Smooth muscle cell (in vitro differentiated cells): ENCODE data around the gene PPP1R7. TPM values are rescaled to one million over a fixed set of nuclear protein-coding genes. Genes with fewer than 3 reads are reported as not detected.

Experiments
- DNase-seq: peaks from one replicate; lab custom pipeline; 2025; ENCODE audit not compliant: unreplicated experiment; lab: John Stamatoyannopoulos, UW
- H2AFZ ChIP-seq: fragments of 200-600 bp; sonication (generic); 2 replicates; pipeline ENCODE4 v1.6.0; 2016; ENCODE audit warnings: antibody characterized with exemption, low read depth, mild to moderate bottlenecking
- H3F3A ChIP-seq: fragments of 200-600 bp; sonication (generic); 2 replicates; pipeline ENCODE4 v1.6.0; 2017; ENCODE audit warnings: antibody characterized with exemption, low read depth
- H3K27ac ChIP-seq: fragments of 200-600 bp; sonication (generic); 2 replicates; pipeline ENCODE4 v1.5.1; 2016; ENCODE audit warnings: low read depth, mild to moderate bottlenecking
- H3K27me3 ChIP-seq: fragments of 200-600 bp; sonication (generic); 2 replicates; pipeline ENCODE4 v1.6.1; 2016; ENCODE audit warnings: low read depth, mild to moderate bottlenecking
- H3K36me3 ChIP-seq: fragments of 200-600 bp; sonication (generic); 2 replicates; pipeline ENCODE4 v1.5.1; 2016; ENCODE audit warnings: low read depth
- H3K4me1 ChIP-seq: fragments of 200-600 bp; sonication (generic); 2 replicates; pipeline ENCODE4 v1.5.1; 2016; ENCODE audit warnings: low read depth
- H3K4me2 ChIP-seq: fragments of 200-600 bp; sonication (generic); 2 replicates; pipeline ENCODE4 v1.6.0; 2016; ENCODE audit warnings: mild to moderate bottlenecking
- H3K4me3 ChIP-seq: fragments of 200-600 bp; sonication (generic); 2 replicates; pipeline ENCODE4 v1.5.1; 2016; ENCODE audit warnings: mild to moderate bottlenecking
- H3K79me2 ChIP-seq: fragments of 200-600 bp; sonication (generic); 2 replicates; pipeline ENCODE4 v1.6.0; 2016; ENCODE audit warnings: low read depth, mild to moderate bottlenecking
- H3K9ac ChIP-seq: fragments of 200-600 bp; sonication (generic); 2 replicates; pipeline ENCODE4 v1.6.0; 2016; ENCODE audit warnings: low read depth
- H3K9me3 ChIP-seq: fragments of 200-600 bp; sonication (generic); replicated peaks from 2 replicates; pipeline ENCODE4 v1.5.1; 2016; ENCODE audit warnings: low read depth
- H4K20me1 ChIP-seq: fragments of 200-600 bp; sonication (generic); 2 replicates; pipeline ENCODE4 v1.6.0; 2016; ENCODE audit warnings: low read depth
- WGBS: methylation state at CpG from one replicate; pipeline ENCODE4 v1.1.7; 2016; ENCODE audit warnings: low lambda C conversion rate; 5-methylcytosine and 5-hydroxymethylcytosine counted together
- polyA plus RNA-seq: library from polyadenylated mRNA; unstranded; fragments of >200 nt; fragmentation: Nextera tagmentation; extraction: Ambion mirVana; gene quantifications from 2 replicates; pipeline ENCODE4 v1.2.1, GENCODE V29; 2016
- total RNA-seq: library from RNA; depleted of rRNA; stranded (reverse); fragments of >200 nt; gene quantifications from 2 replicates; pipeline ENCODE4 v1.2.3, GENCODE V29; 2014
- TF ChIP-seq, protein P1 (sequence below): fragments of 200-600 bp; sonication (generic); IDR thresholded peaks from 2 replicates; pipeline ENCODE4 v1.5.1; 2017; ENCODE audit warnings: borderline replicate concordance, mild to moderate bottlenecking, antibody characterized with exemption; ENCODE audit not compliant: insufficient read depth, poor library complexity, severe bottlenecking

Gene PPP1R7
- total and polyA plus RNA-seq, 2 experiments from 2014 or later = 54.3 to 74.9 TPM

- H3K79me2 ChIP-seq = no peaks in the 10 kb centered on the region
- H2AFZ ChIP-seq = no peak overlapping the region
- no peaks in the 10 kb centered on the region for H3K36me3 ChIP-seq
- DNase-seq = no peak
- TF ChIP-seq, protein P1, sequence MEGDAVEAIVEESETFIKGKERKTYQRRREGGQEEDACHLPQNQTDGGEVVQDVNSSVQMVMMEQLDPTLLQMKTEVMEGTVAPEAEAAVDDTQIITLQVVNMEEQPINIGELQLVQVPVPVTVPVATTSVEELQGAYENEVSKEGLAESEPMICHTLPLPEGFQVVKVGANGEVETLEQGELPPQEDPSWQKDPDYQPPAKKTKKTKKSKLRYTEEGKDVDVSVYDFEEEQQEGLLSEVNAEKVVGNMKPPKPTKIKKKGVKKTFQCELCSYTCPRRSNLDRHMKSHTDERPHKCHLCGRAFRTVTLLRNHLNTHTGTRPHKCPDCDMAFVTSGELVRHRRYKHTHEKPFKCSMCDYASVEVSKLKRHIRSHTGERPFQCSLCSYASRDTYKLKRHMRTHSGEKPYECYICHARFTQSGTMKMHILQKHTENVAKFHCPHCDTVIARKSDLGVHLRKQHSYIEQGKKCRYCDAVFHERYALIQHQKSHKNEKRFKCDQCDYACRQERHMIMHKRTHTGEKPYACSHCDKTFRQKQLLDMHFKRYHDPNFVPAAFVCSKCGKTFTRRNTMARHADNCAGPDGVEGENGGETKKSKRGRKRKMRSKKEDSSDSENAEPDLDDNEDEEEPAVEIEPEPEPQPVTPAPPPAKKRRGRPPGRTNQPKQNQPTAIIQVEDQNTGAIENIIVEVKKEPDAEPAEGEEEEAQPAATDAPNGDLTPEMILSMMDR = no peak
- WGBS = 80% methylated on average over 24 of the region's 24 CpGs
- no peaks in the 10 kb centered on the region for H3K4me1 ChIP-seq
- H3F3A ChIP-seq = no peaks in the 10 kb centered on the region
- H3K27me3 ChIP-seq = no peaks in the 10 kb centered on the region
- H3K27ac ChIP-seq = no peak overlapping the region
- no peak overlapping the region for H3K4me3 ChIP-seq
- H3K4me2 ChIP-seq = no peak overlapping the region
- H3K9me3 ChIP-seq = no peaks in the 10 kb centered on the region
- H3K9ac ChIP-seq = no peak overlapping the region
- no peaks in the 10 kb centered on the region for H4K20me1 ChIP-seq
Measured at GRCh38 chr2:241139531-241140444, 10.5 kb upstream of the PPP1R7 start.

DNA sequence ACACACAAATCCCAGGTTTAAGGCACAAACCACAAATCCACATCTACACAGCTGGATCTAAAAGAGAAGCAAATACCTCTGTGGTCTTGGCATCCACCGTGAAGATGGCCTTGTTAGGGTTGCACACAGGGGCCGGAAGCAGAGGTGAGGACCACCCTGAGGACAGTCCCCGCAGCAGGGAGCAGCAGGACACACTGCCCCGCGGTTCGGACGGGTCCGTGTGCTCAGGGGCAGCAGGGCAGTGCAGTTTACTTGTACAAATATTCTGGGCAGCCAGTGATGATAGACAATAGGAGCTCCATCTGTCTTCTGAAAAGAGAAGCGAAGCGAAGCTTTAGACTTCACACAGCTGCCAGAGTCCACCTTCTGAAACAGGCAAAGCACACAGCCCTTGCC lies 9.8 kb upstream of the PPP1R7 start:
- 95% methylated on average over 10 of the region's 10 CpGs for WGBS
- no peak for DNase-seq
- no peak overlapping the region for H3K27ac ChIP-seq

GRCh38 chr2:241141214-241141770 lies 9.0 kb upstream of the PPP1R7 start:
- Histone ChIP-seq H3K9me3 (no peaks in the 10 kb centered on the region), H3K79me2 (no peaks in the 10 kb centered on the region), H3K27me3 (no peaks in the 10 kb centered on the region), H4K20me1 (no peaks in the 10 kb centered on the region), H3K4me3 (no peak overlapping the region), H3F3A (no peaks in the 10 kb centered on the region), H3K36me3 (no peaks in the 10 kb centered on the region), H3K9ac (no peak overlapping the region), H2AFZ (no peak overlapping the region), H3K27ac (no peak overlapping the region), H3K4me2 (no peak overlapping the region), H3K4me1 (no peaks in the 10 kb centered on the region)
- TF ChIP-seq, protein P1 = no peak
- no peak for DNase-seq
- 93% methylated on average over 13 of the region's 14 CpGs for WGBS

More for the DNA sequence above, 9.8 kb upstream of the PPP1R7 start:
- Histone ChIP-seq H2AFZ (no peak overlapping the region), H4K20me1 (no peaks in the 10 kb centered on the region), H3K36me3 (no peaks in the 10 kb centered on the region), H3K27me3 (no peaks in the 10 kb centered on the region), H3K4me2 (no peak overlapping the region), H3K79me2 (no peaks in the 10 kb centered on the region), H3K4me3 (no peak overlapping the region), H3K9me3 (no peaks in the 10 kb centered on the region), H3K9ac (no peak overlapping the region), H3F3A (no peaks in the 10 kb centered on the region), H3K4me1 (no peaks in the 10 kb centered on the region)
- TF ChIP-seq, protein P1 = no peak
